KMS-11 (cell line): ENCODE results near the gene TSNAXIP1.

Source experiments
- H2AFZ ChIP-seq: fragments of 200-600 bp; sonication (generic); 2 replicates; pipeline ENCODE4 v1.6.1; 2016; ENCODE audit warnings: antibody characterized with exemption, mixed run types, low read depth
- H3K27ac ChIP-seq: fragments of 200-600 bp; sonication (generic); 2 replicates; pipeline ENCODE4 v1.6.1; 2016; ENCODE audit warnings: mild to moderate bottlenecking, mixed run types
- H3K27me3 ChIP-seq: fragments of 200-600 bp; sonication (generic); 2 replicates; pipeline ENCODE4 v1.6.1; 2017; ENCODE audit warnings: mild to moderate bottlenecking, low read depth, mixed run types, moderate library complexity; ENCODE audit not compliant: insufficient read depth
- H3K36me3 ChIP-seq: fragments of 200-600 bp; sonication (generic); 2 replicates; pipeline ENCODE4 v1.6.1; 2017; ENCODE audit warnings: mild to moderate bottlenecking, mixed run types; ENCODE audit not compliant: insufficient read depth
- H3K4me1 ChIP-seq: fragments of 200-600 bp; sonication (generic); 2 replicates; pipeline ENCODE4 v1.6.1; 2016; ENCODE audit warnings: mild to moderate bottlenecking, low read depth, mixed run types; ENCODE audit not compliant: poor library complexity, severe bottlenecking
- H3K4me2 ChIP-seq: fragments of 200-600 bp; sonication (generic); 2 replicates; pipeline ENCODE4 v1.7.0; 2016; ENCODE audit warnings: mild to moderate bottlenecking, mixed run types
- H3K4me3 ChIP-seq: fragments of 200-600 bp; sonication (generic); IDR thresholded peaks from 2 replicates; pipeline ENCODE4 v1.6.1; 2017; ENCODE audit warnings: low read depth, low read length, mixed read lengths; ENCODE audit not compliant: insufficient read depth
- H3K79me2 ChIP-seq: fragments of 200-600 bp; sonication (generic); 2 replicates; pipeline ENCODE4 v1.6.1; 2016; ENCODE audit warnings: low read depth, mixed run types; ENCODE audit not compliant: insufficient read depth
- H3K9ac ChIP-seq: fragments of 200-600 bp; sonication (generic); 2 replicates; pipeline ENCODE4 v1.6.1; 2016; ENCODE audit warnings: mild to moderate bottlenecking, mixed run types
- H4K20me1 ChIP-seq: fragments of 200-600 bp; sonication (generic); 2 replicates; pipeline ENCODE4 v1.6.1; 2016; ENCODE audit warnings: mild to moderate bottlenecking, mixed run types; ENCODE audit not compliant: insufficient read depth
- CTCF ChIP-seq: fragments of 200-600 bp; sonication (generic); conservative IDR thresholded peaks from 2 replicates; pipeline ENCODE4 v1.6.1; 2017; ENCODE audit warnings: low read depth, mild to moderate bottlenecking, antibody characterized with exemption, low read length, moderate library complexity, mixed read lengths

TSNAXIP1 gene

DNA sequence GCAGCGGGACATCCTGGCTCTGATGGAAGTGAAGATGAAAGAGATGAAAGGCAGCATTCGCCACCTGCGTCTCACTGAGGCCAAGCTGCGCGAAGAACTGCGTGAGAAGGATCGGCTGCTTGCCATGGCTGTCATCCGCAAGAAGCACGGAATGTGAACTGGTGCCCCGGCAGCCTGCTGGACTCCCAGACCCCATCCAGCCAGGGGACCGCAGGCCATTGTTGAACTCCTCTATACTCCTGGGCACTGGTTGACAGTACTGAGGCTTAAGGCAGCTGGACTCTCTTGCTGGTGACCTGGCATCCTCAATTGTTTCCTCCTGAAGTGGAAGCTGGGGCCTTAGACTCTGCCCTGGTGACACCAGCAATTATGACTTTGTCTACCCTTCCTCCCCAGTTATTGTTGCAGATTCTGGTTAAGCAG lies 36.7 kb downstream of the TSNAXIP1 start:
- Histone ChIP-seq H3K27ac (peak overlapping the region; percentile 72; the same call in 1 of the 2 replicates), H4K20me1 (no peaks in the 10 kb centered on the region), H3K4me2 (peak overlapping the region; percentile 88), H2AFZ (peak overlapping the region; percentile 64; the same call in 1 of the 2 replicates), H3K36me3 (no peaks in the 10 kb centered on the region), H3K27me3 (no peaks in the 10 kb centered on the region), H3K4me1 (peaks cover 34% of the 10 kb centered on the region), H3K4me3 (no peak overlapping the region), H3K79me2 (peaks cover 44% of the 10 kb centered on the region), H3K9ac (peak overlapping the region; percentile 57; the same call in 1 of the 2 replicates)
- no peak for TF ChIP-seq CTCF

- H3K9ac ChIP-seq, result no peak overlapping the region
- H3K4me1 ChIP-seq, result peaks cover 37% of the 10 kb centered on the region
- no peak overlapping the region; the same call in 1 of the 2 replicates for H3K27ac ChIP-seq
Measured at GRCh38 chr16:67844497-67844896, 37.8 kb downstream of the TSNAXIP1 start.

DNA sequence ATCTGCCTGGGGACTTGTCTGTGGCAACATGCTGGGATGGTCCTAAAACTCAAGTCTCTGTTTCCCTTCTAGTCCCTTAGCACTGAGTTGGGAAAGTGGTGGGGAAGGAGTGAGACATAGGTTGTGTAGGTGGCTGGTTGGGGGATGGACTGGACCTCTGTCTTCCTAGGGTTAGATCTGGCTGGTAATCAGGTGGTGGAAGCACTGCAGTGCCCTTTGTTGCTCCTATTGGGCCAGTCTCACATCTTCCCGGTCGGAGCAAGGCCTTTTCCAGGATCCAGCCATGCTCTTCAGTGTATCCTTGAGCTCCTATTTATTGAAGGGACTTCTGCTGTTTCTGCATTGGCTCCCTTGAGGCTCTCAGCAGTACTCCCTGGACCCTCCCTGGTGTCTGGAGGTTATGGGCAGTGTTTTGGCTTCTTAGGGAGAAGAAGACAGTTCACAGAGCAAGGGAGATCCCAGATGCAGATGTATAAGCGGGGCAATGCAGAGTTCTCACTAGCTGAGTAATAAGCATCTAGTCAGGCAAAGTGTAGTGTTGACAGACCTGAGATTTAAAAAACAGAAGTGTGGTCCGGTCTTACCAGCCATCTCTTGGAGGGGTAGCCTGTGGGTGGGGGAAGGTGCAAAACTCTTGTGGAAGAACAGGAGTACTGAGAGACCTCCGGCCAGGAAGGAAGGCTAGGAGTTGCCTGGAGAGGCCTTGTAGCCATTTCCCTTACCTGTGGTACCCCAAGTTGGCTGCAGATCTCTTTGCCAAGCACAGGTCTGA lies 38.8 kb downstream of the TSNAXIP1 start:
- H3K36me3 ChIP-seq, result no peaks in the 10 kb centered on the region
- H3K4me1 ChIP-seq, result peaks cover 37% of the 10 kb centered on the region
- H3K79me2 ChIP-seq, result peaks cover 65% of the 10 kb centered on the region
- no peaks in the 10 kb centered on the region for H4K20me1 ChIP-seq
- no peak overlapping the region for H3K4me3 ChIP-seq
- H3K27me3 ChIP-seq, result no peaks in the 10 kb centered on the region
- H3K4me2 ChIP-seq, result peak overlapping the region; percentile 88
- peak overlapping the region; percentile 51; the same call in 1 of the 2 replicates for H2AFZ ChIP-seq
- peak overlapping the region; percentile 77; the same call in 1 of the 2 replicates for H3K9ac ChIP-seq
- peak overlapping the region; percentile 58 for H3K27ac ChIP-seq
- TF ChIP-seq CTCF, result no peak

More at GRCh38 chr16:67844497-67844896, 37.8 kb downstream of the TSNAXIP1 start:
- no peaks in the 10 kb centered on the region for H4K20me1 ChIP-seq
- H2AFZ ChIP-seq, result no peak overlapping the region
- H3K79me2 ChIP-seq, result peaks cover 56% of the 10 kb centered on the region
- TF ChIP-seq CTCF, result no peak
- H3K27me3 ChIP-seq, result no peaks in the 10 kb centered on the region
- H3K4me2 ChIP-seq, result peak overlapping the region; percentile 88
- H3K36me3 ChIP-seq, result no peaks in the 10 kb centered on the region
- no peak overlapping the region for H3K4me3 ChIP-seq

DNA sequence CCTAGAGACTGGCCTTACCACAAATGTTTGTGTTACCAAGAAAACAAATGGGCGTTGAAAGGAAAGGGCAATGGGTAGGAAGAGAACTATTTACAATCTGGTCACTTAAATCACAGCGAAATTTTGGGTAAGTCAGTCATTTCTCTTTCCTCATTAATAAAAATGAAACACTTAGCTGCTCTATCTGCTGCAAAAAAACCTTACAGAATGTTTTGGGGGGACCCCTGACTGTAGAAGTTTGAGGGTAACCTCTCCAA lies 39.3 kb downstream of the TSNAXIP1 start:
- H3K27ac ChIP-seq, result peak overlapping the region; percentile 58
- peaks cover 37% of the 10 kb centered on the region for H3K4me1 ChIP-seq
- H3K4me3 ChIP-seq, result no peak overlapping the region
- H3K9ac ChIP-seq, result peak overlapping the region; percentile 77; the same call in 1 of the 2 replicates
- peak overlapping the region; percentile 88 for H3K4me2 ChIP-seq
- no peaks in the 10 kb centered on the region for H3K27me3 ChIP-seq
- peak overlapping the region; percentile 51 for H2AFZ ChIP-seq
- H3K79me2 ChIP-seq, result peaks cover 70% of the 10 kb centered on the region
- no peaks in the 10 kb centered on the region for H3K36me3 ChIP-seq
- TF ChIP-seq CTCF, result no peak
- no peaks in the 10 kb centered on the region for H4K20me1 ChIP-seq
